Transverse colon (tissue), 3 donors: ENCODE measurements around the gene GABRB2.

ENCODE experiments used
- EP300 ChIP-seq: sonication (generic); formaldehyde crosslinking; IDR thresholded peaks from one replicate; pipeline ENCODE4 v1.6.1; 2017; ENCODE audit warnings: antibody characterized with exemption, low read depth
- POLR2A ChIP-seq: fragments of 450-650 bp; IDR thresholded peaks from one replicate; pipeline ENCODE4 v1.6.1; 2016; ENCODE audit warnings: antibody characterized with exemption, mild to moderate bottlenecking, moderate library complexity
- TF ChIP-seq, protein P1 (sequence below), 5 experiments: fragments of 200-600 bp in 3 of 5; fragments of 450-650 bp in 2 of 5; sonication (generic) in 3 of 5; IDR thresholded peaks; 1 replicate in 2 of 5; 2 replicates in 3 of 5; pipeline ENCODE4 v1.5.1; 2016 to 2017; ENCODE audit warnings: antibody characterized with exemption in 5 of 5, inconsistent platforms in 3 of 5, mild to moderate bottlenecking in 2 of 5, moderate library complexity in 1 of 5

DNA sequence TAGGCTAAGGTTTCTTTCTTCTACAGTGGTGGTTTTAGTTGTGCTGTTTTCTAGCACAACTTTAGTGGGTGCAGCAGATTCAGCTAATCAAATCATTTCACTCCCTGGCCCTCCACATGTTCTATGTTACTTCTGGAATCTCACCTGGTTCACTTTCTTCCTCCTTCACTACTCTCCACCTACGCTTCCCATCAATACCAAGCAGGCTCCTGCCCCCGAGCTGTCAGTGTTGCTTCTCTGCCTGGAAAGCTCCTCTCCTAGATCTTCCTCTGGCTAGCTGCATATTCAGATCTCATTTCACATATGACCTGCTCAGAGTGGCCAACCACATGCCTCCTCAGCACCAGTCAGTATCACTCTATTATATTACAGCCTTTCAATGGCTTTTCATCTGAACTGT, 19.6 kb upstream of the GABRB2 start:
- TF ChIP-seq POLR2A (no peak), EP300 (no peak)
- TF ChIP-seq, protein P1, sequence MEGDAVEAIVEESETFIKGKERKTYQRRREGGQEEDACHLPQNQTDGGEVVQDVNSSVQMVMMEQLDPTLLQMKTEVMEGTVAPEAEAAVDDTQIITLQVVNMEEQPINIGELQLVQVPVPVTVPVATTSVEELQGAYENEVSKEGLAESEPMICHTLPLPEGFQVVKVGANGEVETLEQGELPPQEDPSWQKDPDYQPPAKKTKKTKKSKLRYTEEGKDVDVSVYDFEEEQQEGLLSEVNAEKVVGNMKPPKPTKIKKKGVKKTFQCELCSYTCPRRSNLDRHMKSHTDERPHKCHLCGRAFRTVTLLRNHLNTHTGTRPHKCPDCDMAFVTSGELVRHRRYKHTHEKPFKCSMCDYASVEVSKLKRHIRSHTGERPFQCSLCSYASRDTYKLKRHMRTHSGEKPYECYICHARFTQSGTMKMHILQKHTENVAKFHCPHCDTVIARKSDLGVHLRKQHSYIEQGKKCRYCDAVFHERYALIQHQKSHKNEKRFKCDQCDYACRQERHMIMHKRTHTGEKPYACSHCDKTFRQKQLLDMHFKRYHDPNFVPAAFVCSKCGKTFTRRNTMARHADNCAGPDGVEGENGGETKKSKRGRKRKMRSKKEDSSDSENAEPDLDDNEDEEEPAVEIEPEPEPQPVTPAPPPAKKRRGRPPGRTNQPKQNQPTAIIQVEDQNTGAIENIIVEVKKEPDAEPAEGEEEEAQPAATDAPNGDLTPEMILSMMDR (IDR thresholded peaks at IDR 0.05), result no peak
